Keratinocyte (primary cell): ENCODE data around the gene ACTMAP.

ENCODE experiments used
- CTCF ChIP-seq, 3 experiments: IDR thresholded peaks in 1 of 3; conservative IDR thresholded peaks in 1 of 3; optimal IDR thresholded peaks in 1 of 3; 2 replicates in 2 of 3; 3 replicates in 1 of 3; pipeline versions ENCODE3 to v1.5.1; 2011; ENCODE audit warnings: low read length in 3 of 3, mild to moderate bottlenecking in 3 of 3, moderate library complexity in 2 of 3, control low read depth in 1 of 3, inconsistent platforms in 1 of 3; ENCODE audit not compliant: insufficient read depth in 2 of 3; ENCODE audit errors: extremely low read depth in 1 of 3
- EZH2 ChIP-seq: IDR thresholded peaks from one replicate; pipeline ENCODE4 v1.6.1; 2012; ENCODE audit warnings: inconsistent platforms, mild to moderate bottlenecking, low read length, moderate library complexity

GRCh38 chr19:40692212-40692551 is 58.1 kb downstream of the ACTMAP start:
- TF ChIP-seq CTCF (optimal IDR thresholded peaks at IDR 0.05 in 1 of 3, IDR thresholded peaks at IDR 0.05 in 1 of 3, conservative IDR thresholded peaks at IDR 0.05 in 1 of 3; ENCODE audit: extremely low read depth in 1 of 3, insufficient read depth in 2 of 3, low read length in 3 of 3): no peak
- no peak for TF ChIP-seq EZH2
